ENCODE measurements around the gene PRSS33.

PRSS33 gene

GRCh38 chr16:2761886-2762583 is 25.3 kb downstream of the PRSS33 start:
- no peak for DNase-seq (ENCODE audit: low spot score)

- DNase-seq (ENCODE audit: low spot score), result no peak
Measured at GRCh38 chr16:2761472-2761871, 25.9 kb downstream of the PRSS33 start.

DNA sequence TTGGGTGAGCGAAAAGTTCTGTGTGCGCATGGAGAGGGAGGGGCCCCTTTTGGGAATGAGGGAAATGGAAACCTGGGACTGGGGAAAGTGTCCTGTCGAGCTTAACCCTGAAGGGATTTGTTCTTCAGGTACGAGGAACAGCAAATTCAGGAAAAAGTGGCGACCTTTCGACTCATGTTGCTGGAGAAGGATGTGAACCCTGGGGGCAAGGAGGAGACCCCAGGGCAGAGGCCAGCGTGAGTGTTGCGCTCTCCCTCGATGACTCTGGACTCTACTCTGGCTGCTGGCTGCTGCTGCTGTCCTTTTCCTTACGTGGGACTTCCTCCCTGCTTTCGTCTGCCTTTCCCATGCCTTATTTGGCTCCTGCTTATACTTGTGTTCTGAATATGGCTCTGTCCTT is 30.0 kb downstream of the PRSS33 start:
- no peak for DNase-seq (ENCODE audit: low spot score)

- DNase-seq (ENCODE audit: low spot score), result no peak
Measured at GRCh38 chr16:2756288-2757015, 30.9 kb downstream of the PRSS33 start.

- DNase-seq (ENCODE audit: low spot score), result no peak
Measured at GRCh38 chr16:2755158-2755557, 32.2 kb downstream of the PRSS33 start.

GRCh38 chr16:2753733-2754020 is 33.7 kb downstream of the PRSS33 start:
- no peak for DNase-seq (ENCODE audit: low spot score)

GRCh38 chr16:2752850-2753732 is 34.3 kb downstream of the PRSS33 start:
- peak; percentile 46 for DNase-seq (ENCODE audit: low spot score)

DNA sequence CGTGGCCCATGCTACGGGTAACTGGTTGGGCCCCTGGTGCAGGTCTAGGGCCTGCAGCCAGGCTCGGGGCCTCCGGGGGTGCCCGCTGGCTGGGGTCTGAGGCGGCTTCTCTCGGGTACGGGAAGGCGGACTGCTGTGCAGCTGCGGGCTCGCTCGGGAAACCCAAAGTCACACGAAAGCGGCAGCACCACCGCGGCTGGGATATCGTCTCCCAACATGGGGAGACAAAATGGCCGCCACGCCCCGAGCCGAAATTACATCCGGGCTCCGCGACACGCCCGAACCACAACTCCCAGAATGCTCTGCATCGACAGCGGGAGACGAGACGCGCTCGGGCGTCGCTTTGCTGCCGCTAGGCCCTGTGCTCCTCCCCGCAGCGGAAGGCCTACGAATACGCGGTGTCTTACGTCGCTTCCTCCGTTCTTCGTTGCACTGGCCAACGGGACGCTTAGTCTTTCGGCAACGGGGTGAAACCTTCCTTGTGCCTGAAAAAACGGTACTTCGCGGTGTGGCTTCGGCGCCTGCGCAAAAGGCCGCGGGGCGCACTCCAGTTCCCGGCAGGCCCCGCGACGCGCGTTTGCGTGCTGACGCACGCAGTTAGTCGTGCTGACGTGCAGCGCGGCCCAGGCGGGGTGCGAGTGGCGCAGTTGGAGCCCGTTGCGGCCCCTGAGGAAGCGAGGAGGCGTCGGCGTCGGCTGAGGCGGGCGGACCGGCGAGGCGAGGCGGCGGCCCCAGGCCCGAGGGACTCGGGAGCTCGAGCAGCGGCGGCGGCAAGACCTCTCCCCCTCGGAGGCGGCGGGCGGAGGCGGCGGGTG is 35.1 kb downstream of the PRSS33 start, which contains the start of gene SRRM2:
Gene SRRM2, plus strand, starts transcription at position 604 of the 815 bp plus-strand sequence. CDS start 3,727 bp downstream, outside the sequence.
- peak; percentile 95 for DNase-seq (ENCODE audit: low spot score)

GRCh38 chr16:2751577-2752034 is 35.8 kb downstream of the PRSS33 start:
- DNase-seq (ENCODE audit: low spot score), result peak; percentile 35

GRCh38 chr16:2749936-2750335 is 37.4 kb downstream of the PRSS33 start:
- DNase-seq (ENCODE audit: low spot score), result no peak

DNA sequence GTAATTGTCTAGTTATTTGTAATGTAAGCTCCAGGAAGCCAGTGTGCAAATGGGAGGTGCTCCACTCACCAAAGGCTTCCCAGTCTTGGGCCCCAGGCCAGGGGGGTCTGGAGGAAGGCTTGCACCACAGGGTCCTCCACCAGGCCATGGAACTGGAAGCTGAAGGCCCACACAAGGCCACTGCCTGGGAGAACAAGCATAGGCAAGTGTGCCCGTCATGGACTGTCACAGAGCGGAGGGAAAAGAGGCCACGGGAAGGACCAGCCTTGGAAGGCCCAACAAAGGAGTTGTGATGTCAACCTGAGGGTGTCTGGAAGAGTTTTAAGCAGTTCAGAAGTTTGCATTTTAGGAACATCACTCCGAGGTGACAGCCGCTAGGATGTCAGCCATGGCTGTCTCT is 37.9 kb downstream of the PRSS33 start:
- no peak for DNase-seq (ENCODE audit: low spot score)

- no peak for DNase-seq (ENCODE audit: low spot score)
Measured at GRCh38 chr16:2748757-2749455, 38.5 kb downstream of the PRSS33 start.

DNA sequence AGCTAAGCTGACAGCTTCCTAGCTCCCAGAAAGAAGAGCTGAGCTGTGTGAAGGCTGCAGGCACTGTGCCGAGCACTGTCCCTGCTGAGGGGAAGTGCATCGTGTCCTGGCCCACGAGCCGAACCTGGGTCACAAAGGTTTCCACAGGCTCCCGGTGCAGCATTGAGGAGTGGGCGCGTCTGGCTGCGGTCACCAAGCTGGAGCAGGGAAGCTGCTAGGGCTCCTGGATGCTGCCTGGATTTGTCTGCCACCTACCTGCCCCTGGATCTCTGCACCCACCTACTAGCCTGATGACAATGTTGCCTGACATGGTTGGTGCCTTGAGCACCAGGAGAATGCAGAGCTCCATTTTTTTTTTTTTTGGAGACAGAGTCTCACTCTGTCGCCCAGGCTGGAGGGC is 41.4 kb downstream of the PRSS33 start:
- DNase-seq (ENCODE audit: low spot score), result no peak

DNA sequence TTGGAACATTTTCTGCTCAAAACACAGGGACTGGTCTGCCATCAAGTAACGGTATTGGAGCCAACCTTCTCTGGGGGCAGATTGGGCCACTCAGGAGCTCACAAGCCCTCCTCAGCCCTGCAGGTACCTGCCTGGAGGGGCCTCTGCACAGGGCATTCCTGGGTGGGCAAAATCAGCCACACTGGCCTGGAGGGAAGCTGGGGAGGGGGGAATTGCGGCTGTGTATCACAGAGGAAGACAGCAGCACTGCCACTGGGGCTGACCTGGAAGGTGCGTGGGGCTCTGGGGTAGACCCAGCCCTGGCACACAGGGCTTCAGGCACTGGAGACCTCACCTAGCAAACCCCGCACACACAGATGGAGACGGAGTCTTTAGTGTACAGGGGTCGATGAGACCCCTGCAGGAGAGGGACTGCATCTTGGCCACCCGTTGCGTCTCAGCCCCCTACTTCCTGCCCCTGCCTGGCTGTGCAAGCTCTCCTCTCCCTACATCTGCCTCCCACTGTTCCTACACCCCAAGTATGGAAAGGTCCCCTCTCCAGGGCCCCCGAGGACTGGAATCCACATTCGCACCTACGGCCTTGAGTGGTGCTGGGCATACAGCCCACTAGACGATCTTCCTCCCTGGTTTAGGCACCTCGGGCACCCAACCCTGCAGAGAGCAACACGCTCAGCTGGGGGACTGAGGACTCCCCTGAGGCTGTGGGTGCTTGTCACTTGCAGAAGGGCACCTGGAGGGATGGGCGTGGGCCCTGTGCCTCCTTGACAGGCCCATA is 42.1 kb downstream of the PRSS33 start:
- DNase-seq (ENCODE audit: low spot score), result no peak

DNA sequence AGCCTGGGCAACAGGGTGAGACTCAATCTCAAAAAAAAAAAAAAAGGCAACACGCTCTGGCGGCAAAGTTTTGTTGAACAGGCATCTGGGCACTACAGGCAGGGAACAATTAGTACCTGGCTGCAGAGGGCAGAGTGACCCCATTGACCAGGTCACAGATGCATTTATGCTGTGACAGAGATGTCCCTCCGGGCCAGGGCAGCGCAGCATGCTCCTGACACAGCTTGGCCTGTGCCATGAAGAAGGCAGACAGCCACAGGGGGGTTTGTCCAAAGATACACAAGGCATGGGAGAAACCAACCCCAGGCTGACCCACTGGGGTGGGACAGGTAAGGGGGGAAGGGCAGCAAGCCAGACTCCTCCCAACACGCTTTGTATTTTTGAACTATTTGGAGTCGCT is 42.6 kb downstream of the PRSS33 start:
- no peak for DNase-seq (ENCODE audit: low spot score)

DNA sequence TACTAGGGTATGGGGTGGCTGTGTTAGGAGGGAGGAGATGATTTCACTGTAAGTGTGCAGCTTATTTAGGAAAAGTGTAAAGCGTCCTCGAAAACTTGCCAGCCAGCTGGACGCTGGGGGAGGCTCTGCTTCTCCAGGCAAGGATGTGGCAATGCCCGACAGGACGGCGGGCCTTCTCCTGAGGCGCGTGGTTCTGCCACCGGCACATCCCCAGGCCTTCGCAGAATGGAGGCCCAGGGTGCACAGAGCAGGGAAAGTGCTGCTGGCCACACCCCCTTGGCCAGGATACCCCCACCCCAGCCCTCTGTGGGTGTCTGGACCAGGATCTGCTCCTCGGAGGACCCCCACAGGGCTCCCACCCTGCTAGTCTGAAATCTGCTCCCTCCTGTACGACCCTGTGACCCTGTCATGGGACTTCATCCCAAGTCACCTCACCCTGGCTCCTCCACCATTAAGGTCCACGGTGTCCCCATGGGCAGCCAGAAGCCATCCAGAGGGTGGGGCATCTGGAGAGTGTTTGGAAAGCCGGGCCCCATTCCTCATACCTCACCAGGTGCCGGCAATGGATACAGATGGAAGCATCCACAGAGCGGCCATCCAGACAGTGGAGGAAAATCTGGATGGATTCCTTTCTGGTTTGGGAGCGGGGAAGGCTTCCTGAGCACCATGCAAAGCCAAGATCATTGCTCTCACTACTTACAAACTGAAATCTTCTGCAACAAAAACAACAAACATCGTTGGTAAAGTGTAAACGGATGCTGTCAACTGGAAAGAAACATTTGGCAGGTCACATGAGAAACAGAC is 44.2 kb downstream of the PRSS33 start:
- no peak for DNase-seq (ENCODE audit: low spot score)

- no peak for DNase-seq (ENCODE audit: low spot score)
Measured at GRCh38 chr16:2742323-2743006, 44.9 kb downstream of the PRSS33 start.

- DNase-seq (ENCODE audit: low spot score), result no peak
Measured at GRCh38 chr16:2741168-2741567, 46.2 kb downstream of the PRSS33 start.

DNA sequence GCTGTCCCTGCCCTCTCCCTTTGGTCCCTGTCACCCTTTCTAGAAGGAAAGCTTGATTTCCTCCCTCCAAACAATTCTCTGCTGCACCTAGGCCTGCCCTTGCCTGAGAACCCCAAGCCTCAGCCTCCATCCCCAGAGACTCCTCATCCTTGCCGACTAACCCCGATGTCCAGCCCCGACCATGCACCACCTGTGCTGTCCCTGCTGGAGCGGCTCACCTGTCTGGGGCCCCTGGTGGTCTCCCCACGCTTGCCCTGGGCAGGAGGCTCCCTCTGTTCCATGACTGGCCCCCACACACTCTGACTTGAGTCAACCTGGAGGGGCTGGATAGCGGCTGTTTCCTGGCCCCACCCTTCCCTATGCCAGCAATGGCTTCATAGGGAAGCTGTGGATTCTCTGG is 46.9 kb downstream of the PRSS33 start:
- DNase-seq (ENCODE audit: low spot score), result no peak

All from kidney capillary endothelial cell (primary cell).